HepG2 (cell line): ENCODE data around the gene PLSCR5. TPM values are rescaled to one million over a fixed set of nuclear protein-coding genes. Genes with fewer than 3 reads are reported as not detected.

Experiments used
- ATF7 ChIP-seq, 2 experiments: fragments of 450-650 bp in 1 of 2; sonication (generic) in 1 of 2; formaldehyde crosslinking in 1 of 2; IDR thresholded peaks; 2 replicates each; pipeline versions ENCODE4 v1.4.0 to v1.6.1; 2016 to 2020; ENCODE audit warnings: antibody characterized with exemption in 1 of 2, mild to moderate bottlenecking in 1 of 2, missing genetic modification reagents in 1 of 2
- BRF2 ChIP-seq: sonication (generic); formaldehyde crosslinking; IDR thresholded peaks from 2 replicates; pipeline ENCODE4 v1.8.1; 2022; ENCODE audit warnings: mild to moderate bottlenecking, missing genetic modification reagents
- HDAC1 ChIP-seq: sonication (generic); formaldehyde crosslinking; IDR thresholded peaks from 2 replicates; pipeline ENCODE4 v1.5.1; 2020; ENCODE audit warnings: mild to moderate bottlenecking, missing genetic modification reagents
- HNRNPH1 ChIP-seq: fragments of 200-400 bp; formaldehyde crosslinking; optimal IDR thresholded peaks from 2 replicates; pipeline ENCODE3; 2017; ENCODE audit warnings: mild to moderate bottlenecking, low read depth, low read length
- HNRNPLL ChIP-seq: fragments of 200-400 bp; formaldehyde crosslinking; IDR thresholded peaks from 2 replicates; pipeline ENCODE4 v1.6.1; 2017; ENCODE audit warnings: mild to moderate bottlenecking, low read depth, low read length; ENCODE audit not compliant: poor library complexity, severe bottlenecking
- KAT7 ChIP-seq: IDR thresholded peaks from 2 replicates; pipeline ENCODE4 v1.6.1; 2018; ENCODE audit warnings: borderline replicate concordance, missing compliant biosample characterization
- MAF1 ChIP-seq: sonication (generic); formaldehyde crosslinking; IDR thresholded peaks from 2 replicates; pipeline ENCODE4 v1.5.0; 2020; ENCODE audit warnings: missing genetic modification reagents, borderline replicate concordance
- MED8 ChIP-seq: sonication (generic); formaldehyde crosslinking; IDR thresholded peaks from 2 replicates; pipeline ENCODE4 v1.8.1; 2023; ENCODE audit warnings: mild to moderate bottlenecking, missing genetic modification reagents; ENCODE audit not compliant: insufficient replicate concordance
- PAF1 ChIP-seq: IDR thresholded peaks from 2 replicates; pipeline ENCODE4 v1.6.1; 2016; ENCODE audit warnings: missing genetic modification reagents, missing compliant biosample characterization
- PHF8 ChIP-seq: sonication (generic); formaldehyde crosslinking; IDR thresholded peaks from 2 replicates; pipeline ENCODE4 v1.5.0; 2020; ENCODE audit warnings: missing genetic modification reagents
- POLR2G ChIP-seq: fragments of 200-400 bp; formaldehyde crosslinking; IDR thresholded peaks from 2 replicates; pipeline ENCODE4 v1.6.1; 2018; ENCODE audit warnings: mild to moderate bottlenecking, low read depth, low read length, moderate library complexity
- PRPF4 ChIP-seq: fragments of 200-400 bp; formaldehyde crosslinking; IDR thresholded peaks from 2 replicates; pipeline ENCODE4 v1.6.1; 2016; ENCODE audit warnings: low read length, low read depth; ENCODE audit not compliant: poor library complexity, severe bottlenecking
- SNAPC2 ChIP-seq: sonication (generic); formaldehyde crosslinking; IDR thresholded peaks from 2 replicates; pipeline ENCODE4 v1.8.1; 2022; ENCODE audit warnings: mild to moderate bottlenecking, missing genetic modification reagents
- TCF7 ChIP-seq: sonication (generic); IDR thresholded peaks from 2 replicates; pipeline ENCODE4 v1.6.1; 2016; ENCODE audit warnings: antibody characterized with exemption, low read depth
- THRA ChIP-seq: sonication (generic); formaldehyde crosslinking; IDR thresholded peaks from 2 replicates; pipeline ENCODE4 v1.4.0; 2020; ENCODE audit warnings: missing genetic modification reagents, borderline replicate concordance
- ZFP91 ChIP-seq: sonication (generic); formaldehyde crosslinking; IDR thresholded peaks from 2 replicates; pipeline ENCODE4 v1.9.0; 2022; ENCODE audit warnings: missing genetic modification reagents, mild to moderate bottlenecking, borderline replicate concordance
- ZGPAT ChIP-seq: IDR thresholded peaks from 2 replicates; pipeline ENCODE4 v1.6.1; 2016; ENCODE audit warnings: mild to moderate bottlenecking
- ZMYM4 ChIP-seq: sonication (generic); formaldehyde crosslinking; IDR thresholded peaks from 2 replicates; pipeline ENCODE4 v1.8.1; 2023; ENCODE audit warnings: mild to moderate bottlenecking, missing genetic modification reagents
- ZNF260 ChIP-seq: sonication (generic); formaldehyde crosslinking; IDR thresholded peaks from 2 replicates; pipeline ENCODE4 v1.4.0; 2020; ENCODE audit warnings: missing genetic modification reagents, low read depth, mild to moderate bottlenecking, borderline replicate concordance
- ZNF446 ChIP-seq: sonication (generic); formaldehyde crosslinking; IDR thresholded peaks from 2 replicates; pipeline ENCODE4 v1.5.0; 2020; ENCODE audit warnings: mild to moderate bottlenecking, missing genetic modification reagents
- ZNF562 ChIP-seq: sonication (generic); formaldehyde crosslinking; IDR thresholded peaks from 2 replicates; pipeline ENCODE4 v1.8.0; 2022; ENCODE audit warnings: missing genetic modification reagents, borderline replicate concordance
- ZNF605 ChIP-seq: sonication (generic); formaldehyde crosslinking; IDR thresholded peaks from 2 replicates; pipeline ENCODE4 v1.8.0; 2022; ENCODE audit warnings: mild to moderate bottlenecking, missing genetic modification reagents
- ZNF772 ChIP-seq: sonication (generic); formaldehyde crosslinking; IDR thresholded peaks from 2 replicates; pipeline ENCODE4 v1.5.0; 2020; ENCODE audit warnings: mild to moderate bottlenecking, missing genetic modification reagents
- polyA plus RNA-seq, 8 experiments: library from polyadenylated mRNA; depleted of rRNA in 3 of 8; stranded (reverse) in 7 of 8; unstranded in 1 of 8; fragments of >200 nt; fragmentation: Illumina TruSeq in 4 of 8; extraction: Trizol in 4 of 8; gene quantifications; 2 replicates each; pipeline versions ENCODE4 v1.2.1 to v1.2.3, GENCODE V29; 2011 to 2016; ENCODE audit warnings: low read depth in 4 of 8, missing spikeins in 1 of 8, mixed read lengths in 1 of 8; ENCODE audit not compliant: insufficient read depth in 1 of 8
- total RNA-seq, 5 experiments: library from RNA; depleted of rRNA; stranded (reverse); fragments of >200 nt; fragmentation: Illumina TruSeq; extraction: Trizol; gene quantifications; 2 replicates each; pipeline ENCODE4 v1.2.3, GENCODE V29; 2016; ENCODE audit warnings: low read depth in 1 of 5

The PLSCR5 gene
- total and polyA plus RNA-seq, 2 of the 13 experiments (the other 11 are each of a cell fraction or from before 2014, with no cell fraction given), result 0.50 TPM; not detected in 1

GRCh38 chr3:146544002-146544928 lies 60.9 kb downstream of the PLSCR5 start, which contains the start of gene PLSCR1 (continued):
- TF ChIP-seq MAF1 (CRISPR knock-in tag), result no peak
- peak; percentile 91 for TF ChIP-seq PHF8 (CRISPR knock-in tag)
- no peak for TF ChIP-seq ZNF562 (CRISPR knock-in tag)
- TF ChIP-seq ZNF605 (CRISPR knock-in tag), result peak; percentile 76; the same call in 1 of the 2 replicates
- TF ChIP-seq ZNF260 (CRISPR knock-in tag), result no peak
- TF ChIP-seq MED8, result no peak
- peak; percentile 70 for TF ChIP-seq HDAC1
- TF ChIP-seq SNAPC2 (CRISPR knock-in tag), result no peak
- no peak for TF ChIP-seq THRA (CRISPR knock-in tag)
- peak; percentile 82 for TF ChIP-seq ZMYM4 (CRISPR knock-in tag)
- no peak for TF ChIP-seq TCF7
- peak; percentile 65; the same call in 1 of the 2 replicates for TF ChIP-seq BRF2 (CRISPR knock-in tag)
- TF ChIP-seq ZGPAT, result peak; percentile 69; the same call in 1 of the 2 replicates
- TF ChIP-seq ZFP91 (CRISPR knock-in tag), result peak; percentile 72; the same call in 1 of the 2 replicates
- 0 out of 2 replicates have a peak, but pooled peaks have one; percentile 65 for TF ChIP-seq ZNF446
- peak; percentile 84 for TF ChIP-seq POLR2G
- TF ChIP-seq HNRNPH1, result no peak
- no peak for TF ChIP-seq KAT7 (CRISPR knock-in tag)
- TF ChIP-seq HNRNPLL, result peak; percentile 100
- no peak for TF ChIP-seq ATF7 (IDR thresholded peaks at IDR 0.05)
- TF ChIP-seq ATF7 (CRISPR knock-in tag; IDR thresholded peaks at IDR 0.05), result no peak
- TF ChIP-seq PRPF4, result no peak
- TF ChIP-seq PAF1 (CRISPR knock-in tag), result no peak
- no peak for TF ChIP-seq ZNF772 (CRISPR knock-in tag)
